A673 (cell line): ENCODE results near the gene HMCN1. TPM values are rescaled to one million over a fixed set of nuclear protein-coding genes. Genes with fewer than 3 reads are reported as not detected.

Experiments used
- BruUV-seq: library from RNA; stranded (reverse); fragments of 400-500 nt; replicated peaks from 2 replicates; lab custom pipeline; 2021; lab: Mats Ljungman, UMichigan
- CTCF ChIA-PET: fragments of 300-600 bp; sonication (Branson Sonifier 250); formaldehyde crosslinking; loops from one replicate; lab custom pipeline; 2022; ENCODE audit warnings: antibody characterized with exemption; lab: Charles Lee
- POLR2A ChIA-PET: fragments of 300-600 bp; sonication (Branson Sonifier 250); formaldehyde crosslinking; loops from one replicate; lab custom pipeline; 2022; ENCODE audit warnings: antibody characterized with exemption; ENCODE audit not compliant: low non-redundant PET; lab: Charles Lee
- DNase-seq: peaks from one replicate; pipeline ENCODE4 v3.0.0-alpha.2; 2015; ENCODE audit warnings: low spot score
- H3K27ac ChIP-seq: fragments of 200-600 bp; sonication (generic); 2 replicates; pipeline ENCODE4 v1.5.1; 2016; ENCODE audit warnings: mixed run types, low read depth, mild to moderate bottlenecking, mixed read lengths, antibody characterized with exemption, low read length; ENCODE audit not compliant: poor library complexity, severe bottlenecking
- H3K27me3 ChIP-seq: fragments of 200-600 bp; sonication (generic); replicated peaks from 2 replicates; pipeline ENCODE4 v1.6.1; 2017; ENCODE audit warnings: mixed run types, low read depth, mild to moderate bottlenecking, mixed read lengths, antibody characterized with exemption, low read length; ENCODE audit not compliant: insufficient read depth, poor library complexity
- H3K36me3 ChIP-seq: fragments of 200-600 bp; sonication (generic); 2 replicates; pipeline ENCODE4 v1.6.1; 2016; ENCODE audit warnings: mixed run types, mild to moderate bottlenecking, mixed read lengths, antibody characterized with exemption, low read length; ENCODE audit not compliant: insufficient read depth, poor library complexity, severe bottlenecking
- H3K4me1 ChIP-seq: fragments of 200-600 bp; sonication (generic); 2 replicates; pipeline ENCODE4 v1.6.1; 2017; ENCODE audit warnings: mixed run types, mild to moderate bottlenecking, mixed read lengths, antibody characterized with exemption, low read length; ENCODE audit not compliant: insufficient read depth, poor library complexity, severe bottlenecking
- H3K4me3 ChIP-seq: fragments of 200-600 bp; sonication (generic); 2 replicates; pipeline ENCODE4 v1.5.1; 2016; ENCODE audit warnings: low read depth, mixed run types, mild to moderate bottlenecking, mixed read lengths, low read length; ENCODE audit not compliant: poor library complexity, severe bottlenecking
- H3K9me3 ChIP-seq: fragments of 200-600 bp; sonication (generic); 2 replicates; pipeline ENCODE4 v1.6.1; 2016; ENCODE audit warnings: mixed run types, low read depth, mild to moderate bottlenecking, mixed read lengths, antibody characterized with exemption, low read length; ENCODE audit not compliant: poor library complexity, severe bottlenecking
- CTCF ChIP-seq: fragments of 300-800, 200-600 bp; sonication (generic); conservative IDR thresholded peaks from 2 replicates; pipeline ENCODE4 v1.5.1; 2017; ENCODE audit warnings: low read depth, mild to moderate bottlenecking, antibody characterized with exemption, low read length, moderate library complexity, mixed read lengths
- EZH2 ChIP-seq: fragments of 200-600 bp; sonication (generic); IDR thresholded peaks from 2 replicates; pipeline ENCODE4 v1.6.1; 2017; ENCODE audit warnings: borderline replicate concordance, low read depth, mild to moderate bottlenecking, mixed read lengths, antibody characterized with exemption, low read length; ENCODE audit not compliant: poor library complexity, severe bottlenecking
- intact Hi-C: fragments of 100-400 bp; cut with micrococcal nuclease; formaldehyde crosslinking; loops from one replicate; pipeline ENCODE4 v1.10.0; 2022; ENCODE audit not compliant: unreplicated experiment
- total RNA-seq: library from RNA; stranded (reverse); gene quantifications from 2 replicates; pipeline ENCODE4 v1.2.3, GENCODE V29; 2021

HMCN1 gene
- total RNA-seq, 1 experiment from 2014 or later, result 134 TPM

DNA sequence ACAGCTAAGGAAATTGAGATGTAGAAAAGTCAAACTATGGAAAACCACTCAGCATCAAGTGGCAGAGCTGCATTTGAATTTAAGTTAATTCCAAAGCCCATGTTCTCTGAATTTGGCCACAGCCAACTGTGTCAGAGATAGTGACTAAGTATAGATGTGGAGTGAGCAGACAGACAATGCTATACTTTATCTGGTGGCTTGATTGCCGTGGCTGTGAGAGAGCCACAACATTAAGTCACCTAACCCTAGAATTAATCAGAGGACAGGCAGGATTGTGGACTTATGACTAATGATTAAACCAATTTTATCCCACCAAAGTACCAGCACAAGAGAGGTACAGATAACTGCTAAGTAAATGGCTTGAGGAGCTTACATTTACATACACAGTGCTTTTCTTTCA lies 431.1 kb downstream of the HMCN1 start:
- TF ChIP-seq EZH2, result no peak
- no peak for TF ChIP-seq CTCF
- no TSS peak for BruUV-seq
- CTCF ChIA-PET, result no interaction called here
- no peak for DNase-seq
- Histone ChIP-seq H3K4me1 (no peaks in the 10 kb centered on the region), H3K27ac (no peak overlapping the region), H3K4me3 (no peak overlapping the region), H3K36me3 (peaks cover 51% of the 10 kb centered on the region), H3K27me3 (no peaks in the 10 kb centered on the region), H3K9me3 (no peaks in the 10 kb centered on the region)
- POLR2A ChIA-PET, result no interaction called here
- intact Hi-C loops, result no loop called here

DNA sequence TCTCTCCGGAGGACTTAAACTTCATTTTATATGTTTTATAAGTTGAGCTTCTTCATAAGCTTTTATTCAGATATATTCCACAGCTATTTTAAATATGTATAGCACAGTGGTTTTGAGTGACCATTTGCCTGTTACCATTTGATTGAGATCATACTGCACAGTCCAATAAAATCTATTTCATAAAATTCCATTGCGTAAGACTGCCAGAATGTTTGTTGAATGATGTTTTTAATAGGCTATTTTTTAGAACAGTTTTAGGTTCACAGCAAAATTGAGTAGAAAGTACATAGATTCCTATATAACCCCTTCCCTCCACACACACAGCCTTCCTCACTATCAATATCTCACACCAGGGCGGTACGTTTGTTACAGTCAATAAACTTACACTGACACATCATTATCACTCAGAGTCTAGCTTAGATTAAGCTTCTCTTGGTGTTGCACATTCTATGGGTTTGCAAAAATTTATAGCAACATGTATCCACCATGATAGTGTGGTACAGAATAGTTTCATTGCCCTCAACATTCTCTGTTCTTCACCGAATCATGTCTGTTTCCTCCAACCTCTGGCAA lies 433.0 kb downstream of the HMCN1 start:
- ChIA-PET POLR2A (no interaction called here), CTCF (no interaction called here)
- H3K27ac ChIP-seq, result no peak overlapping the region
- no peaks in the 10 kb centered on the region for H3K27me3 ChIP-seq
- intact Hi-C loops, result no loop called here
- H3K9me3 ChIP-seq, result no peaks in the 10 kb centered on the region
- H3K4me3 ChIP-seq, result no peak overlapping the region
- no peak for TF ChIP-seq EZH2
- no peak for TF ChIP-seq CTCF
- H3K36me3 ChIP-seq, result peaks cover 62% of the 10 kb centered on the region
- BruUV-seq, result no TSS peak
- no peak for DNase-seq
- no peaks in the 10 kb centered on the region for H3K4me1 ChIP-seq

DNA sequence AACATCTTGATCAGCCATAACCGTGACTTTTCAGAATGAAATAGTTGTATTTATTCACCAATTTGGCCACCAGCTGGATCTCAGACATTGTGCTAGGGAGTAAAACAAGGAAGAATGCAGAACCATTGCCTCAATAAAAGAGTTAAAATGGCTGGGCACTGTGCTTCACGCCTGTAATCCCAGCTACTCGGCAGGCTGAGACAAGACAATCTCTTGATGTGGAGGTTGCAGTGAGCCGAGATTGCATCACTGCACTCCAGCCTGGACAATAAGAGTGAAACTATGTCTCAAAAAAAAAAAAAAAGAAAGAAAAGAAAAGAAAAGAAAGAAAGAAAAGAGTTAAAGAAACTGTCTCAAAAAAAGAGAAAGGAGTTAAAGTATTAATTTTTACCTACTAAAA lies 441.4 kb downstream of the HMCN1 start:
- DNase-seq, result peak; percentile 36
- ChIA-PET CTCF (no interaction called here), POLR2A (no interaction called here)
- no peak overlapping the region for H3K27ac ChIP-seq
- intact Hi-C loops, result no loop called here
- H3K27me3 ChIP-seq, result no peaks in the 10 kb centered on the region
- no peaks in the 10 kb centered on the region for H3K9me3 ChIP-seq
- H3K4me3 ChIP-seq, result no peak overlapping the region
- TF ChIP-seq CTCF, result no peak
- no peak for TF ChIP-seq EZH2
- H3K4me1 ChIP-seq, result peaks cover 10% of the 10 kb centered on the region
- H3K36me3 ChIP-seq, result peaks cover 49% of the 10 kb centered on the region
- no TSS peak for BruUV-seq
